Ecto neural progenitor cell (in vitro differentiated cells): ENCODE data around the gene SLC43A3.
A peak's percentile ranks its signal among the peaks of the same experiment; 100 is the strongest.
"Not testable (repeated sequence)": the region's sequence is repeated elsewhere in the genome, so short reads cannot be mapped to it uniquely, and the experiment has no call there.

Experiments used
- DNase-seq: peaks from one replicate; pipeline ENCODE4 v3.0.0-alpha.2; 2018; ENCODE audit warnings: low spot score

SLC43A3 gene

DNA sequence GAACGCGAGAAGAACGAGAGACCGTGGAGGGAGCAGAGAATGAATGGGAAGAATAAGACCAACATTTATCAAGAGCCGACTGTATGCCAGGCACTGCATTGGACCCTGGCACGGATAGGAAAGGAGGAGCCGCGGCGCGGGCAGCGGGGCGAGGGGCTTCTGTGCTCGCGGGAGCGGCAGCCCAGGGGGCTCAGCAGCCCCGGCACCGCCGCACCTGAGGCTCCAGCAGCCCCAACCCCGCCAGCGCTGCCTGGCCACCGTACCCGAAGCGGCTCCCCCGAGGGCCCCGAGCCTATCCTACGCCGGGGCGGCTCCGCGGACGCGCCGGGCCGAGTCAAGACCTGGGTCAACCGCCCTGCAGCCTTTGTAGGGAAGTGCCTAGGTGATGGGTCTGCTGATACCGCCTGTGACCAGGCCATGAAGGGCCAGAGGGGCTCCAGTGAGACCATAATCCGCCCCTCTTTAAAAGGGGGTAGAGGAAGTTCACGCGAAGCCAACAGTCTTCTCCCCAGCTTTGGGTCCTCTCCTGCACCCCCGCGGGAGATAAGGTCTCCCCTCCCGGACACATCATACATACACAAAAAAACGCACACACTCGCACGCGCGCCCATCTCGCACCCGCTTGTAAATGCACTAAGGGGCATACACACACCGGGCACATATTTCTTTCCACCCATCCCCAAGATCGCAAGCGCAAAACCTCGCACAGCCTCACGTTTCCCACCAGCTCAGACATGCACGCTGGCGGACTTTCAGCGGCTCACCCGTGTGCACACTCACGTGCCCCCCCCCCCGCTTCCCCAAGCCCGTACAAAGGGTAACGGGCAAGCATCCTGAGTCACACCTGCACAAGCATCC lies 32.5 kb upstream of the SLC43A3 start:
- no peak for DNase-seq

DNA sequence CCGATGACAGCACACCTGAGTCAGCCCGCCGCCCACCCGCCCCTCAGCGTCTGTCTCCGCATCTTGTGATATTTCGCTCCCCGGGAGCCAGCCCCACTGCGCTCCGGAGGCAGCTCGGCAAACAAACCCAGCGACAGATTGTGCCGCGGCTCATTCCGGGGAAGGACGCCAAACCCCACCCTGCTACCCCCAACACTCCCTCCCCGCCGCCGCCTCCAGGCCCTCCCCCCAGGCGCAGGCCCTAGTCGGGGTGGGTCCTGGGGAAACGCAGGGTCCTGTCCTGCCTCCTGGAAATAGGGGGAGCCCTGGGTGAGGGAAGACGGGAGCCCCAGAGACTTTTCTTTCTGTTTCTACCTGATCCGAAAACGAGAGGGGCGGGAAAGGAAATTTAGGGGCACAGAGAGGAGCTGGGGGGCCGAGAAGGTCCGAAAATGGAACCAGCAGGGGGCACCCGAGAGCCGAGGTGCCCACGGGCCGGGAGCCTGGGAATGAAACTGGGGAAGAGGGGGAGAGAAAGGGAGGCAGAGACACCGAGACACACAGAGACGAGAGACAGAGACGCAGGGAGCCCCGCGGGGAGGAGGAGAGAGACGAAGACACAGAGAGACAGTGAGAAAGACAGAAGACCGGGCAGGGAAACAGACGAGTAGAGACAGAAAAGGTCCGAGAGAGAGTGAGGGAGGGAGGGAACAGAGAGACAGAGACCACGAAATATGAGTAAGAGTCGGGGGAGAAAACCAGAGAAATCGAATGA lies 31.7 kb upstream of the SLC43A3 start:
- DNase-seq: peak; percentile 78

DNA sequence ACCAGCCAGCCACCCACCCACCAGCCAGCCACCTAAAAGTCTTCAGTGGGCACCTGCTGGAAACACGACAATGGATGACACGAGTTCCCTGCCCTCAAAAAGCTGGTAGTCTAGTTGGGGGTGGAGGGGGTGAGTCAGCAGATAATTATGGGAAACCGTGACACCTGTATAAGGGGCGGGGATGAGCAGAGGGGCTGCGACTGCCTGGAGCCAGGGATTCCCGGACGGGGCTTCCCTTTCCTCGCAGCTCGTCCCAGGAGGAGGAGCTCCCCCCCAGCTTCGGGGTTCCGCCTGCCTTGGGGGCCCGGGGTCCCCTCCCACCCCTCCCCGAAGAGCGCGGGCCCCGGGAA lies 31.1 kb upstream of the SLC43A3 start:
- DNase-seq: no peak

DNA sequence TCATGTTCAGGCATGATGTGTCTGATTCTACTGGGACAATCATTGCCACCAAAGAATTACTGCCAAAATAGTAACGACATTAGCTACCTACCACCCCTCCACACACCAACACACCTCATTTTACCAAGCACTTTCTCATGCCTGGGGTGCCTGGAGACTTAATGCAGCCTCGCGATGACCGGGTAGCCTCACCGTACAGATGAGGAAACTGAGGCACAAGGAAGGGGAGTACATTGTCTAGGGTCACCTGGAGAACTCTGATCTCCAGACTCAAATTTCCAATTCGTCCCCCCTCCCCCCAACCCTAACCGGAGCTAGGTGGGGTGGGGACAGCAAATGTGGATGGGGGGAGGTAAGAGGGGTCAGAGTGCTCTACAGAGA lies 30.7 kb upstream of the SLC43A3 start:
- no peak for DNase-seq

DNA sequence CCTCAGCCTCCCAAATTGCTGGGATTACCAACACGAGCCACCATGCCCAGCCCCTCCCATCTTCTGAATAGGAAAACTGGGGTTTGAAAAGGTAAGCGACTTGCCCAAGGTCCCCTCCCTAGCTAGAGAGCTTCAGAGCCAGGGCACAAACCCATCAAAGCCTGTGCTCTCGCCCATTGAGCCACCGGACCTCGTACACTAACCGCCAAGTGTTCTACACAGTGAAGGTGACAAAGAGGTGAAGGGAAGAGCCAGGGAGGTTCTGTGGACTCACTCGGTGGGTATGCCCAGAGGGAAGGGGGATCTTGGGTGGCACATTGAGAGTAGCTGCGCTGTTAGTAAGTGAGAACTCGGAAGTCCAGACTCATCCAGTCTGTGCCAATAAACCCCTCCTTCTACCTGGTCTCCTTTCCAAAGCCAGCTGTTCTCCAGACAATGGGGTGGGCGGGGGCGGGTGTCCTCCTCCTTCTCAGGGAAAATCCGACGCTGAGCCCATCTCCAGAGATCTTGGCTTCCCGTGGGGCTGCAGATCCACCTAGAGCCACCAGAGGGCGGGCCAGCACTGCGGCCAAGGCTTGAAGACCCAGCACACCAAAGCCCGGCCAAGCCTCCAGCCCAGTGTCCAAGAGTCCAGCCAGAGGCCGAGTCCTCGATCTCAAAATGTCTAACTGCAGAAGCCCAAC lies 30.2 kb upstream of the SLC43A3 start:
- peak; percentile 92 for DNase-seq

DNA sequence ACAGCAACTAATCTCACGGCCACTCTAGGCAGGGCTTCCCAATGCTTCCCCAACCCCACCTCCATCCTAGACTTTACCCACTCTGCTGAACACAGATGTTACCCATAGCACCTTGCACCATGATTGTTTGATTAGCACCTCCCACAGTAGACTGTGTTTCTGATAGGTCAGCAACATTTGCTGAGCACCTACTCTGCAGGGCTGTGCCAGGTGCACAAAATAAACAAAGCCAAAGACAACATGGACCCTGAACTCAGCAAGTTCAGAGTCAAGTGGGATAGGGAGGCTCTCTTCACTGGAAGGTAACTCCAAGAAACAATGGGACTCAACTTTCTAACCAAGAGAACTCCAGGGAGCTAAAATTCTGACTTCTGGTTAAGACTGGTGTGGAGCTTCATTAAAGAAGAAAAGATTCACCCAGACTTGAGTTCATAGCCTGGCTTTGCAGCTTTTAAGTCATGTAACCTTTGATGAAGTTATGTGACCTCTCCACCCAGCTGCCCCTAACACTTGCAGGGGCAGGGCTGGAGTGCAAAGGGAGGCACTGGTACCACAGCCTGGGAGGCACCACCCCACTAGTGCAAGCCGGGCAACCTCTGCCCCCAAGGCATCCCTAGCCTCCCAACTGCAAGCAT lies 26.7 kb upstream of the SLC43A3 start:
- DNase-seq: no peak

DNA sequence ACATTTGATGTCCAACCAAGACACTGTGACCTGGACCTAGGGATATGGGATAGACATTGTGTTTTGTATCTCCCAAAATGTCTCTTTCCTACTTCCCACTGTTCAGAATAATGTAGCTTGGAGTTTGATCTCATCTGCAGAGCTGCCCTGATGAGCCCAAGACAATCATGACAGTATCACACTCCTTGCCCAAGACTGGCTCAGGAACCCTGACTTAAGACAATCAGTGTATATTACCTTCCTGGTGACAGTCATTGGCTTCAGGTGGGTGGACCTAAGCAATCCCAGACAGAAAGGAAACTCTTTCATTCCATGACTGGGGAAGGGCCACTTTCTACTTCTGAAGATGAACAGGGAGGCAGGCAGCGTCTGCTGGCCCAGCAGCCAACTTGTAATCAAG lies 19.1 kb upstream of the SLC43A3 start:
- no peak for DNase-seq

DNA sequence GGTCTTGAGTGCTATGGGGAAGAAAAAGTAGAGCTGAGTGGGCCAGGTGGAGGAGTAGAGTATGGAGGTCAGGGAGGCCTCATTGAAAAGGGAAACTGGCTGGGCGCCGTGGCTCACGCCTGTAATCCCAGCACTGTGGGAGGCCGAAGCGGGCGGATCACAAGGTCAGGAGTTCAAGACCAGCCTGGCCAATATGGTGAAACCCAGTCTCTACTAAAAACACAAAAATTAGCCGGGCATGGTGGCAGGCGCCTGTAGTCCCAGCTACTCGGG lies 18.1 kb upstream of the SLC43A3 start:
- DNase-seq: not testable (repeated sequence)

DNA sequence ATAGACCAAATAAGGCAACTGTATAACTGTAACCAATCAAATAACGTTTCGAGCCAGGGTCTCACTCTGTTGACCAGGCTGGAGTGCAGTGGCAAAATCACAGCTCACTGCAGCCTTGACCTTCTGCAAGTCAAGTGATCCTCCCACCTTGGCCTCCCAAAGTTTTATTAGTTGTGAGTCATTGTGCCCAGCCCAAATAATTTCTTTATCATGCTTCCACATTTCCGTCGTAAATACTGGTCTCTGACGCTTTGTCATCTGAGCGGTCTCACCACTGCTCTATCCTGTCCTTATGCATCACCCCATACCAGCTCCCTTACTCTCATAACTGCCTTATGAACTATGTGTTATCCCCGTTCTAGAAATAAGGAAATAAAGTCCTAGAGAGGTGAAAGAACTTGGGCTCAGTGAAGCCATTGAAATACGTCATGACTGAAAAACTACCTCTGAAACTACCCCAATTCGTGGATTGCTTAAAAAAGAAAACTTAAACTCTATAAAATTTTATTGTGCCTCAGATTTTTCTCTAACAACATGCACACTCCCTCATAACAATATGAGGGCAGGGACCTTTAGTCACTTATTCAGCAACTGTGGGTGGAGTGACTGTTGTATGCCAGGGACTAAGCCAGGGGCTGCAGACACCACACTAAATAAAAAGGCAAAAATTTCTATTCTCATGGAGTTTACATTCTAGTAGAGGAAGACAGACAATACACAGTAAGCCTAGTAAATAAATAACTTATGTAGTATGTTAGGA lies 17.6 kb upstream of the SLC43A3 start:
- no peak for DNase-seq

DNA sequence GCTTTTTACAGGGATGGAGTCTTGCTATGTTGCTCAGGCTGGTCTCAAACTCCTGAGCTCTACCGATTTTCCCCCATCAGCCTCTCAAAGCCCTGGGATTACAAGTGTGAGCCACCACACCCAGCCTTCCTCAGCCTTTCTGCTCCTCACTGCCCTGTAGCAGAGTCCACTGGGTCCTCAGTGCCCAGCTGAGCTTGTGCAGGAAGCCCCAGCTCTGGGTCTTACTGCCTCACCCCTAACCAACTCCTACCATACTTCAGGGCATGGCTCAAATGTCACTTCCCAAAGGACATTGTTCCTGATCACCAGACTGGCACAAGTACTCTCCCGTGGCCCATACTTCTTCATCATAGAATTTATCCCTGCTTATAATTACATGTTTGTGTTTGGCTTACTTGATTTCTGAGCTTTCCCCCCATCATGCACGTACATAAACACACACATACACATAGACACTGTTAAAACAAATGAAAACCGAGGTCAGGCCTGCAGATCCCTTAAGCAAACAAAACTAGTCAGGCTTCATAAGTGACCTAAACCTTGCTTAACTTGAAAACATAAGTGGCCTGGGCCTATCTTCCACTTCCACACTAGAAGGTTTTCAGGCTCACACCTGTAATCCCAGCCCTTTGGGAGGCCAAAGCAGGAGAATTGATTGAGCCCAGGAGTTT lies 14.0 kb upstream of the SLC43A3 start:
- no peak for DNase-seq

DNA sequence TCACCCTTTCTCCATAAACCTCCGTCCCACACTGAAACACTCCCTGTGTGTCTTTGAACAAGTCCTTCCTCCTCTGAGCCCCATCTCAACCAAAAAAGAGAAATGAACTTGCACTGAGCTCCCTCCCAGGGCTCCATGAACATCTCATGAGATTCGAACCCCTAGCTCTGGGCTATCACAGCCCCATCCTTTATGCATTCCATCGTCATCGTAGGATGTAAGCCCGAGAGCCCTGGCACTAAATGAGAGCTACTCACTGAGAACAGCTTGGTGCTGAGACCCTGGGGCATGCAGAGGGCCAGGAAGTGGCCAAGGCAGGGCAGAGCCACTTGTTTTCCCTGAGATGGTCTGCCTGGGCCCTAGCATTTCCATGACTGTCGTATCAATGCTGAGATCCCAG lies 12.9 kb upstream of the SLC43A3 start:
- DNase-seq: no peak

DNA sequence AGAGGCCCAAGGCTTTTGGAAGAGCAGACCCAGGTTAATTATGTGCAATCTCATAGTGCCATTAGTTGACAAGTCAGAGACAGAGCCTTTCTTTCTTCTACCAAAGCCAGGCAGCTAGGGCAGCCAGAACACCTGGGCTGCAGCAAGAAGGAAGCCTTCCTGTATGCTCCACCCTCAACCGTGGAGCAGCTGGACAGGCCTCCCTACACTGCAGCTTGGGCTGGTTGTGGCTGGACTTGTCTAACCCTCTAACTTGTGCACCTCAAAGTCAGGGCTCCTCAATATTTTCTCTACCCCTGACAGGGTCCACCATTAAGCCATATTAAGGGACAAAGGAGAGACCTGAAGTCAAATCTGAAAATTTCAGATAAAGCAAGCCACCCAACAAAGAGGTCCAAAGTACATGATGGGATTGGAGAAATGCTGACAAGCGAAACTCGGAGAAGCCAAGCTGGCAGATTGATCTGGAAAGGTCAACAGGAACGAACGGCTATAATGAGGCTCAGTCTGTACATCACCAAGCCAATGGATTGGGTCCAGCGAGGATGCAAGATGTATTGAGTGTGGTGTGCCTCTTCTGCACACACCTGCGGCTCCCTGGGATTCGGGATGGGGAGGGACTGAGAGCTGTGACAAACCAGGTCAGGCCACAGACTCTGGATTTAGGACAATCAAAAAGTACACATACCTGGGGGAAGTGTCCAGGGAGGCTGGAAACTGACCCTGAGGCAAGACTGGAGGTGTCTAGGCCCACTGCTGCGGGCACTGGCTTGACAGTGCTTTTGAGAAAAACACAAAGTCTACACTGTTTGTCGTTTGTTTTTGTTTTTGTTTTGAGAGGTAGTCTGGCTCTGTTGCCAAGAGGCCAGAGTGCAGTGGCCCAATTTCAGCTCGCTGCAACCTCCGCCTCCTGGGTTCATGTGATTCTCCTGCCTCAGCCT lies 11.7 kb upstream of the SLC43A3 start:
- no peak for DNase-seq

DNA sequence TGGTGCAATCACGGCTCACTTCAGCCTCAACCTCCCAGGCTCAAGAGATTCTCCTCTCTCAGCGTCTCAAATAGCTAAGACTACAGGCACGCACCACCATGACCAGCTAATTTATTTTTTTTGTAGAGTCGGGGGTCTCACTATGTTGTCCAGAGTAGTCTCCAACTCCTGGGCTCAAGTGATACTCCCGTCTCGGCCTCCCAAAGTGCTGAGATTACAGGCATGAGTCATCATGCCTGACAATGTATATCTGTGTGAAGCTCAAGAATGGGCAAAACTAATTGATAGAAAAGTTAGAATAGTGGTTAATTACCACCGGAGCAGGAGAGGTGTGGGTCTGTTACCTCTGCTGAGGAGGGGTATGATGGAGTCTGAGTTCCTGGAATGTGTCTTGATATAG lies 9.1 kb upstream of the SLC43A3 start:
- DNase-seq: no peak

DNA sequence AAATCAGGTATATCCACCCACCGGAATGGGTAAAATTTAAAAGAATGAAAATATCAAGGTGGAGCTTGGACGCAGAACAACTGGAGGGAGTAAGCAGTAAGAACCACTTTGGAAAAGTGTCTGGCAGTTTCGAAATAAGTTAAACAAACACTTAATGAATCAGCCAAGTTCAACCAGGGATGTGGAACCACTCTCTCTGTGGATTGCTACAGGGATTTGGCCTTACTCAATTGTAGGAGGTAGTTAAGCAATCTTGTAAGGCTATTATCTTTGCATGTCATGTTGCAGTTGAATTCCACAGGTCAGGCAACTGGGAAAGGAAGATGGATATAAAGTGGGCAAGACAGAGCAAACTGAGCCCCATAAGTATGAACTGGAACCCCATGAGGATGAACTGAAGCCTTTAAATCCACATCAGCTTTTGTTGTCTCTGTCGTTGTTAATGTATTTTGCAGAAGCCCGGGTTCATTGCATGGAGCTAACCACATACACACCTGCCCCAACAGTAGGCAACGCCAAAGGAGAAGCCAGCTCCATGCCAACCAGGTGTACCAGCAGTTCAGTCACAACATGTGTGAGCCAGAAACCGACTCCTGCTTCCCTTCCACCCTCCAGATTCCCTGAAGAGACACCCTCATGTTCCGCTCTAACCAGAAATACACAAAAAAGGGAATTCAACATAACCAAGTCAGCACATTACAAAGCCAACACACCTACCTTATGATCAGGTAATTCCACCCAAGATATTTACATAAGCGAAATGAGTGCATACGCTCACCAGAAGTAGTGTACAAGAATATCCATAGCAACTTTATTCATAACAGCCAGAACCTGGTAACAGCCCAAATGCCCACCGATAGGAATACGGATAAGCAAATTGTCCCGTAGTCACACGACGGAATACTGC lies 8.0 kb upstream of the SLC43A3 start:
- no peak for DNase-seq

DNA sequence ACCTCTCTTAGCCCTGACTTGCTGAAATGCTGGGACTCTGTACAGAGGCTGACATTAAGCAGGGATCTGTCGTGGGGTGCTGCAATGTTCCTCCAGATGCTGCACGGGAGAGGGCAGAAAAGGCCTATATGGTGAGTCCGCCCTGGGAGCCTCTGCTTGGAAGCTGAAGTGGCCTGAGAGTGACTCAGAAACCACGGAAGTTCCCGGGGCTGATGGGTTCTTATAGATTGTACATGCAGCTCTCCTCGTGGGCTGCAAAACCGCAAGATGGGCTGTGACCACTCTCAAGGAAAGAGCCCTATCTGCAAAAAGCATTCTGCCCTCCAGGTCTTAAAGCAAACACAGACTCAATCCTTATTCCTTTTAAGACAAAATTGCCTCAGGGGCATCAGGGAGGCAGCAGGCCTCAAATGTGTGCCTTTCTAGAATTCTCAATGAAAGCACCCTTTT lies 5.8 kb upstream of the SLC43A3 start:
- DNase-seq: no peak

DNA sequence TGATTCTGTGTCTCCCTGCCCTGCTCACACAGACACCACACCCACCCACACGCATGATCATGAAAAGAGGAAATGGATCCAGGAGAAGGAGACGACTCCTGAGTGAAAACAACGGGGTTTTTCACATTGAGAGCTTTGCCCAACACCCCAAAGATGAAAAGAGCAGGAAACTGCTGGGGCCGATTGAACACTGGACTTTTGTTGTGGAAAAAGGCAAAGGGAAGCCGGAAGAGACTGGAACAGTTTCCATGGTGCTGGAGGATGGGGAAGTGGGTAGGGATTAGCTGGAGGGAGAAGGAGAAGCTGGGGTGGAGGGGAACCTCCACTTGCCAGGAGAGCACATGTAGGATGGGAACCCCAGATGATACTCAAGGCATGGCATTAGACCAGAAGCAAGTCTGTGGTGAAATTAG lies 5.2 kb upstream of the SLC43A3 start:
- no peak for DNase-seq

DNA sequence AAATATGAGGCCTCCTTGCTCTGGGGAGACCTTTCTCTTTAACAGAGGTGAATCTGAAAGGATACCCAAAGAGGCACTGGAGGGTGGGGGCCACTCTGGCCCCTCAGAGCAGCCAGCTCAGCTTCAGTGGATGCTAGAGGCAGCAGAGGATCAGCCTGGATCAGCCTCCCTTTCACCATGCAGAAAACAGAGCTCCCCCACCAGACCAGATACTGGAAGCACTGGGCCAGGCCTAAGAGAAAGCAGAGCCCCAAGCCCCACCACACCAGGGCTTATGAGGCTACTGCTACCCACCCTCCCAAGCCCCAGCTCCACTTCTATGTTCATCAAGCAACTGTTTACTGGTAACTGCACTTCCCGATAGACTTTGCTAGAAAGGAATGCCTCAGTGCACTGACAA lies 4.0 kb upstream of the SLC43A3 start:
- DNase-seq: no peak

DNA sequence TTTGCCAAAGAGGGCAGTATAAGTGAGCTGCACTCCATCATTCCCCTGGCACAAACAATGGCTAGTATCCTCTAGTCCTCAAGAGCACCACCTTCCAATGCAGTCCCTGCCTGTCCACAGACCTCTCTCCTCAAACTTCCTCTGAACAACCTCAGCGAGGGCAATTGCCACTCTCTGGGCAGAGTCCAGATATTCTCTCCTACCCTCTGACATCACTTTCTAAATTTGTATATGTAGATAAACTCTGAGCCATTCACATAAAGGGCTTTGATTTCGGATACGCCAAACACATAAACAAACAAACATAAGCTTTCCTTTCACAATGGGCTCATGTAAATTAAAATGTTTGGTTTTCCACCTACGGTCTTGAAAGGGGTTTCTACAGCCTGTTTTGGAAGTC lies 3.0 kb upstream of the SLC43A3 start:
- no peak for DNase-seq

DNA sequence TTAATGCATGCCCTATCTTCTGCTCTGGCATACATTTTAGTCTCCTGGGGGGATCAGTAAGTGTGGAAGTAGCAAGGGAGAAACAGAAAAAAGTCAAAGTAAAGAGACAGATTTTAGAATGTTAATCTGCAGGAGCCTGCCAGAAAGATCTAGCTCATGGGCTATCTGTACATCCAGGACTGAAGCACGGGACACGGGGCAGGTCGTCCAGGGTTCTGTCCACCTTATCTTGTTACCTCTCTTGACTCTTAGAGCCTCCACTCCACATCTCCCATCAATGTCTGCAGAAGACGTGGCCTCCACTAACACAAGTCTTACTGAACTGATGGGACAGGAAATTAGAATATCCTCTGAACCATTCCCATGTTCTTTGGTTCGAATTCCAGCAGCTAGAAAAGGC lies 1.7 kb upstream of the SLC43A3 start:
- no peak for DNase-seq
